Activated T-helper 17 cell treated with anti-CD3 and anti-CD28 coated beads, Interleukin-2, amount 50 U/mL, for 72 hours (primary cell): Measurements from ENCODE around the gene TNS4. TPM values are rescaled to one million over a fixed set of nuclear protein-coding genes. Genes with fewer than 3 reads are reported as not detected.
A peak's percentile ranks its signal among the peaks of the same experiment; 100 is the strongest.

ENCODE experiments used
- ATAC-seq: fragments of 150-1000 bp; cut with Tn5 transposase; replicated peaks from 2 replicates; pipeline ENCODE4 v1.10.0; 2021; ENCODE audit warnings: mild to moderate bottlenecking, moderate library complexity
- H3K27ac Mint-ChIP-seq: one replicate; pipeline ENCODE4 v1.8.0; 2022; ENCODE audit warnings: mixed read lengths
- H3K27me3 Mint-ChIP-seq: one replicate; pipeline ENCODE4 v1.8.0; 2022; ENCODE audit warnings: mixed read lengths
- H3K36me3 Mint-ChIP-seq: one replicate; pipeline ENCODE4 v1.8.0; 2022; ENCODE audit warnings: low read depth, mild to moderate bottlenecking, mixed read lengths
- H3K4me1 Mint-ChIP-seq: one replicate; pipeline ENCODE4 v1.8.0; 2022; ENCODE audit warnings: mixed read lengths
- H3K4me3 Mint-ChIP-seq: one replicate; pipeline ENCODE4 v1.8.0; 2022; ENCODE audit warnings: mild to moderate bottlenecking, mixed read lengths
- H3K9me3 Mint-ChIP-seq: one replicate; pipeline ENCODE4 v1.8.0; 2022; ENCODE audit warnings: mixed read lengths
- total RNA-seq, 2 donors: library from RNA; stranded (reverse); gene quantifications; one replicate each; pipeline ENCODE4 v1.2.3, GENCODE V29; 2022

Gene TNS4
- total RNA-seq, 2 donors from 2014 or later, result 8.8 to 19.8 TPM

- Mint-ChIP-seq H3K27me3 (peaks cover 5% of the 10 kb centered on the region), H3K4me1 (peaks cover 37% of the 10 kb centered on the region), H3K4me3 (peak overlapping the region; percentile 72), H3K36me3 (no peaks in the 10 kb centered on the region), H3K27ac (peak overlapping the region; percentile 51), H3K9me3 (peaks cover 3% of the 10 kb centered on the region)
- ATAC-seq, result no peak
Observed at GRCh38 chr17:40515011-40515410, 13.6 kb upstream of the TNS4 start.

DNA sequence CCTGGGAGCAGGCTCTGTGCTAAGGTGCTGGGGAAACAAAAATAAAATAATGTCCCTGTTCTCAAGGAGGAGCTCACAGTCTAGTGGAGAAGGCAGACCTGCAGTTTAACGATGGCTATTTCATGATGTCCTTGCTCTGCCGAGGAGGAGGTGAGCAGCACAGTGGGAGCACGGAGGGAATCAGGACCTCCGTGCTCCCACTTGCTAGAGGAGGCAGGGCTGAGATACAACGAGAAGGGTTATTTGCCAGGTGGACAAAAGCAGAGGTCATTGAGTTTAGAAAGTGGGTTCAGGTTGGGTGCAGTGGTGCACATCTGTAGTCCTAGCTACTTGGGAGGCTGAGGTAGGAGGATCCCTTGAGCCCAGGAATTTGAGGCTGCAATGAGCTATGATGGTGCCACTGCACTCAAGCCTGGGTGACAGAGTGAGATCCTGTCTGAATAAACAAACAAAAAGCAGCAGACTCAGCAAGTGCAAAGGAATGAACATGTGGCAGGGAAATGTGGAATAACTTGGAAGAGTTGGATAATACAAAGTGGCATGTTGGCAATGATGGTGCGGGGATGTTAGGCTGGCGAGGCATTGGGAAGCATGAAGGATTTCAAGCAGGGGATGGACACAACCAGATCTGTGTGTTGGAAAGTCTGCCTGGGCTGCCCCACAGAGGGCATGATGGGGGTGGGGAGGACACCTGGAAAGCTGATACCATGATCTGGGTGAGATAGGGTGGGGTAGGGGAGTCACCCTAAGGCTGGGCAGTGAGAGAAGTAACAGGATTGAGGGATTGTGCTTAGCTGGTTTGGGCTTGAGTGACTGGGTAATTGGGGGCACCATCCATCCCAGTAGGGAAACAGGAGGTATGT lies 12.8 kb upstream of the TNS4 start:
- Mint-ChIP-seq H3K27ac (no peak overlapping the region), H3K4me1 (peaks cover 37% of the 10 kb centered on the region), H3K9me3 (peaks cover 3% of the 10 kb centered on the region), H3K36me3 (no peaks in the 10 kb centered on the region), H3K4me3 (peak overlapping the region; percentile 2), H3K27me3 (peaks cover 5% of the 10 kb centered on the region)
- ATAC-seq, result no peak

- peaks cover 3% of the 10 kb centered on the region for H3K9me3 Mint-ChIP-seq
- peaks cover 5% of the 10 kb centered on the region for H3K27me3 Mint-ChIP-seq
- no peak overlapping the region for H3K27ac Mint-ChIP-seq
- peaks cover 24% of the 10 kb centered on the region for H3K4me1 Mint-ChIP-seq
- no peak overlapping the region for H3K4me3 Mint-ChIP-seq
- no peaks in the 10 kb centered on the region for H3K36me3 Mint-ChIP-seq
- ATAC-seq, result no peak
Observed at GRCh38 chr17:40511667-40512220, 10.3 kb upstream of the TNS4 start.

DNA sequence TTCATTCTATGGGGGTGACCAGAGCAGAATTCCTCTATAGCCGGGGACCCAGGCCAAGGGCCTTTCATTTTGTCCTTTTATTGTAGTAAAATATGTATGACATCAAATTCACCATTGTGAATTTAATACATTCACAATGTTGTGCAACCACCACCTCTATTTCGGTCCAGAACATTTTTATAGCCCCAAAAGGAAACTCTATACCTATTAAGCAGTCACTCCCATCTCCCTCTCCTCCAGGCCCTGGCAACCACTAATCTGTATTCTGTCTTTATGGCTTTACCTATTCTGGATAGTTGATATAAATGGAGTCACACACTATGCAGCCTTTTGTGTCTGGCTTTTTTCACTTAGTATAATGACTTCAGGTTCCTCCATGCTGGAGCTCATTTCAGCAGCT lies 9.7 kb upstream of the TNS4 start:
- peaks cover 3% of the 10 kb centered on the region for H3K9me3 Mint-ChIP-seq
- no peak for ATAC-seq
- H3K4me3 Mint-ChIP-seq, result no peak overlapping the region
- H3K27ac Mint-ChIP-seq, result no peak overlapping the region
- H3K27me3 Mint-ChIP-seq, result peaks cover 5% of the 10 kb centered on the region
- no peaks in the 10 kb centered on the region for H3K36me3 Mint-ChIP-seq
- peaks cover 18% of the 10 kb centered on the region for H3K4me1 Mint-ChIP-seq

GRCh38 chr17:40510328-40510648 lies 8.9 kb upstream of the TNS4 start:
- no peaks in the 10 kb centered on the region for H3K36me3 Mint-ChIP-seq
- H3K4me3 Mint-ChIP-seq, result no peak overlapping the region
- no peak overlapping the region for H3K27ac Mint-ChIP-seq
- peaks cover 5% of the 10 kb centered on the region for H3K27me3 Mint-ChIP-seq
- ATAC-seq, result no peak
- peaks cover under 1% of the 10 kb centered on the region for H3K9me3 Mint-ChIP-seq
- peaks cover 9% of the 10 kb centered on the region for H3K4me1 Mint-ChIP-seq

DNA sequence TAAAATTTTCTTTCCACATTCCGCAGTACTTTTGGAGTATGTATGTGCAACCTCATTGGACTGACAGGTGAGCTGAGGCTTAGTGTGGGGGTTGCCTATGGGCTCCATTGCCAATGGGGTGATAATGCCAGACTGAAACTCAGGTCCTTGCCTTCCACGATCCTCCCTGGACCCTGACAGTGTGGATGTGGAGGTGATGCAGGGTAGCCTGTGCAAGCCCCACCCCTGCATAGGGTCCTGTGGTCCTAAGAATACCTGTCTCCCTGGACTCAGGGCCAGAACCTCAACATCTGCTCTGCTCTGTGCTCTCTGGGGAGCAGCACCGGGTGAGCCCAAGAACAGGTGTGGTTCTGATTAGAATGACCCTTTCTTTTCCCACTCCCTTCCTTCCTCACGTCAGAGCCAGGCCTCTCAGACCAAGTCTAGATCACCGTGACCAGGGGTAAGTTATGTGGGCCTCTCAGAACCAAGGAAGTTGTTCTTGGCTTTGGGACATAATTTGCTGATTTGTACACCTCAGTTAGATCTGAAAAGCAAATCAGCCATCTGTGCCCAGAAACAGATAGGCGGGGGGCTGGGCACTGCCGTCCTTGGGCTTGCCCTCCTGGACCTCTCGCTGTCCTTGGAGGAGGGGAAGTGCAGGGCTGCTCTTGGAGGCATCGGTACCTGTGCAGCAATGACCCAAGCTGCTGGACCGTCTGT lies 8.4 kb upstream of the TNS4 start:
- Mint-ChIP-seq H3K4me3 (no peak overlapping the region), H3K27me3 (peaks cover 5% of the 10 kb centered on the region), H3K27ac (no peak overlapping the region), H3K36me3 (no peaks in the 10 kb centered on the region), H3K4me1 (peaks cover 6% of the 10 kb centered on the region), H3K9me3 (no peaks in the 10 kb centered on the region)
- ATAC-seq, result no peak

GRCh38 chr17:40506786-40507185 lies 5.4 kb upstream of the TNS4 start:
- no peak overlapping the region for H3K27ac Mint-ChIP-seq
- no peak overlapping the region for H3K4me3 Mint-ChIP-seq
- no peak for ATAC-seq

GRCh38 chr17:40503154-40503553 lies 1.7 kb upstream of the TNS4 start:
- no peaks in the 10 kb centered on the region for H3K4me1 Mint-ChIP-seq
- H3K27me3 Mint-ChIP-seq, result no peaks in the 10 kb centered on the region
- H3K4me3 Mint-ChIP-seq, result no peak overlapping the region
- no peaks in the 10 kb centered on the region for H3K9me3 Mint-ChIP-seq
- H3K36me3 Mint-ChIP-seq, result no peaks in the 10 kb centered on the region
- no peak overlapping the region for H3K27ac Mint-ChIP-seq
- ATAC-seq, result no peak

More at GRCh38 chr17:40506786-40507185, 5.4 kb upstream of the TNS4 start:
- no peaks in the 10 kb centered on the region for H3K9me3 Mint-ChIP-seq
- H3K4me1 Mint-ChIP-seq, result no peaks in the 10 kb centered on the region
- no peaks in the 10 kb centered on the region for H3K27me3 Mint-ChIP-seq
- no peaks in the 10 kb centered on the region for H3K36me3 Mint-ChIP-seq

DNA sequence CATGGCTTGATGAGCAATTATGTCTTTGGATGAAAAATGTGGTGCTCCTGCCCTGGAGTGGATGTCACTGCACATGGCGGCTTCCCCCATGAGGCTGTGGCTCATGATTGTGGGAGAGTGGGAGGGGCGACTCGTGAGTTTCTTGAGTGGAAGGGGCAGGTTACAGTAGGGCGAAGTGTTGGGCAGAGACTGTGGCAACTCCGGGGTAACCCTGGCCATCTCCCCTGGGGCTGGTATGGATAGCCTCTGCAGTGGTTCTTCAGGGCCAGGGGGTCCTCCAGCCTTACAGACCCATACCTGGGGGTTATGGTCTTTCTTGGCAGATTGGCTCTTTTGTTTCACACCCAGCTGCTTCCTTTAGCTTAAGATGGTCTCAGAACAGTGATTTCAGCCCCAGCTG lies 1.3 kb upstream of the TNS4 start:
- Mint-ChIP-seq H3K27me3 (no peaks in the 10 kb centered on the region), H3K4me1 (no peaks in the 10 kb centered on the region), H3K36me3 (no peaks in the 10 kb centered on the region), H3K27ac (peak overlapping the region; percentile 15), H3K9me3 (no peaks in the 10 kb centered on the region), H3K4me3 (no peak overlapping the region)
- ATAC-seq, result no peak

DNA sequence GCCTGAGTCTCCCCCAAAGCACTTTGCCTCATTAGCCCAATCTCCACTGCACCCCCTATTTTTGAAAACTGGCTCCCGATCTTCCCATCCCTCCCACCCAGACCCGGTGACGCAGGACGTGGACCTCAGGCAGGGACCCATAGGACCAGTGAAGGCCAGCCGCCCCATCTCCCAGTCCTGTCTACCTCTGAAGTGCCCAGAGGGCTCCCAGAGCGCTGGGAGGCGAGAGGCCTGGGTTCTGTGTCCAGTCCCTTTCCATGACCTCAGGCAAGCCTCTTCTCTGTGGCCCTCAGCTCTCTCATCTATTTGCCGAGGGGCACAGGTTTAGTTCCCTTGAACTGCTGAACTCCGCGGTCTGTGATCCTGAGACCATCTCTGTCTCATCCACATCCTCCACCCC lies 714 bp downstream of the TNS4 start:
- no peaks in the 10 kb centered on the region for H3K9me3 Mint-ChIP-seq
- no peaks in the 10 kb centered on the region for H3K27me3 Mint-ChIP-seq
- H3K4me3 Mint-ChIP-seq, result no peak overlapping the region
- no peaks in the 10 kb centered on the region for H3K36me3 Mint-ChIP-seq
- no peak overlapping the region for H3K27ac Mint-ChIP-seq
- ATAC-seq, result no peak
- H3K4me1 Mint-ChIP-seq, result no peaks in the 10 kb centered on the region

DNA sequence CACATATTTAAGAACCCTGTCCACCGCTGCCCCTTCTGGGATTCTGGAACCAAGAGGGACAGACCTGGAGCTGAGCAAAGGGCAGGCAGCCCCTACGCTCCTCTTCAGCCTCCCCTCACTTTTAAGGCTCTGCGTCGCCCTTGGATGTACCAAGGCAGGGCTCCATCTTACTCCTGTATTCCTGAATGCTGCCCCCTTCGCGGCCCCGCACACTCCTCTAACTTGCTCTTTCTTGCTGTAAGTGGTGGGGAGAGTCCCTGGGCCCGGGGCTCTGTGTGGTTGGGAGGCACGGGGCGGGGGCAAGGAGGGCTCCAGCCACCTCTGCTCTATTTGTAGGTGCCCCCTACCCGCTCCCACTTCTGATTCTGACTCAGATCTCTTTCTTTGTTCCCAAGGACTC lies 1.2 kb downstream of the TNS4 start:
- no peaks in the 10 kb centered on the region for H3K36me3 Mint-ChIP-seq
- H3K27me3 Mint-ChIP-seq, result no peaks in the 10 kb centered on the region
- ATAC-seq, result no peak
- no peak overlapping the region for H3K4me3 Mint-ChIP-seq
- H3K9me3 Mint-ChIP-seq, result no peaks in the 10 kb centered on the region
- H3K4me1 Mint-ChIP-seq, result no peaks in the 10 kb centered on the region
- no peak overlapping the region for H3K27ac Mint-ChIP-seq

DNA sequence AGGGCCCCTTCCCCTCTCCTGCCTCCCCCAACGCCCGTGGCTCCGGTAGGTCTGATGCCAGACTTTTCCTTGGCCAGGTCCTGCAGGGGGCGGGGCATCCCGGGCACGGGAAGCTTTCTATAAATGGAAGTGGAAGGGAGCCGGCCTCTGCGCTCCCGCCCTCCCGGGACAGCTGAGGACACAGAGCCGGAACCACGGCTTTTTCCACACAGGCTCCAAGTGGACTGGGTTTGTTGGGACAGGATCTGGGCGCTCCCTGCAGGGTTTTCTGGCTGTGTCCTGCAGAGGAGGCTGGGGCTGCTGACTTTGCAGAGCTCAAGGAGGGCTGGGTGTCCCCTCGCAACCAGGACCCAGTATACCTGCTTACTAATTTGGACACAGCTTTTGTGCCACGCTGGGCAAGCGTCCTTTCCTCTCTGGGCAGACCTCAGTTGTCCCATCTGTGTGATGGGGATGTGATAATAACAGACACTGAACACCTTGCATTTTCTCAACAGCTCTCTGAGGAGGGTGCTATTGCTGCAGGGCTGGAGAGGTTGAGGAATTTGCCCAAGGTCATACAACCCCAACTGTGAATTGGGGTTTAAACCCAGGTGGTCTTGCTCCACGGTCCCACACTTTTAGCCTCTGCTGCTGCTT lies 1.8 kb downstream of the TNS4 start:
- no peak for ATAC-seq
- H3K27me3 Mint-ChIP-seq, result no peaks in the 10 kb centered on the region
- H3K4me3 Mint-ChIP-seq, result no peak overlapping the region
- no peaks in the 10 kb centered on the region for H3K4me1 Mint-ChIP-seq
- no peak overlapping the region for H3K27ac Mint-ChIP-seq
- H3K9me3 Mint-ChIP-seq, result no peaks in the 10 kb centered on the region
- no peaks in the 10 kb centered on the region for H3K36me3 Mint-ChIP-seq

- Mint-ChIP-seq H3K27ac (peak overlapping the region; percentile 23), H3K4me1 (no peaks in the 10 kb centered on the region), H3K36me3 (no peaks in the 10 kb centered on the region), H3K4me3 (no peak overlapping the region), H3K9me3 (no peaks in the 10 kb centered on the region), H3K27me3 (no peaks in the 10 kb centered on the region)
- ATAC-seq, result no peak
Observed at GRCh38 chr17:40498281-40499084, 2.9 kb downstream of the TNS4 start.

DNA sequence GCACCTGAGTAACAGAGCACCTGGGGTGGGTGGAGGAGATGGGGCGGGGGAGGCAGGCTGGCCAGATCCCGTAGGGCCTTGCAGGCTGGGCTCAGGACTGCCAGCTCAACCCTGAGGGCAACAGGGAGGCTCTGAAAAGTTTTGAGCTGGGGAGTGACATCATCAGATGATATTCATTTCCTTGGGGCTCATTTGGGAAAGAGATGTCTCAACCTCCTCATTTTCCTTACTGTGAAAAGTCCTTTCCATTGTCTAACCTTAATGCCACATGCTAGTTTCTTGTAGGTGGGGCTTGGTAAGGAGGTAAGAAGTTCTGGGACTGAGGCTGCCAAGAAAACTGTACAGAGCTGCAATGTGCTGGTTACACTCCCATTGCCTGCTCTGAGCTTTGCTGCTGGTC lies 3.7 kb downstream of the TNS4 start:
- H3K9me3 Mint-ChIP-seq, result no peaks in the 10 kb centered on the region
- H3K27me3 Mint-ChIP-seq, result no peaks in the 10 kb centered on the region
- no peaks in the 10 kb centered on the region for H3K36me3 Mint-ChIP-seq
- no peak for ATAC-seq
- no peak overlapping the region for H3K4me3 Mint-ChIP-seq
- no peaks in the 10 kb centered on the region for H3K4me1 Mint-ChIP-seq
- peak overlapping the region; percentile 23 for H3K27ac Mint-ChIP-seq
